DMS153 treated with DMSO at 0.1 percent for 48 hours (cell line): Measurements from ENCODE around the gene MAPK10.

ENCODE experiments used
- DNase-seq: peaks from one replicate; lab custom pipeline; 2025; ENCODE audit not compliant: unreplicated experiment; lab: John Stamatoyannopoulos, UW

Gene MAPK10

GRCh38 chr4:86279293-86279960 lies 80.4 kb downstream of the MAPK10 start:
- DNase-seq: no peak

- DNase-seq: no peak
These were observed 81.7 kb downstream of the MAPK10 start for GRCh38 chr4:86278126-86278525.

GRCh38 chr4:86274642-86275041 lies 85.2 kb downstream of the MAPK10 start:
- DNase-seq: no peak

GRCh38 chr4:86272669-86273068 lies 87.2 kb downstream of the MAPK10 start:
- DNase-seq: no peak

GRCh38 chr4:86271057-86271456 lies 88.8 kb downstream of the MAPK10 start:
- no peak for DNase-seq

GRCh38 chr4:86269354-86269753 lies 90.5 kb downstream of the MAPK10 start:
- no peak for DNase-seq

GRCh38 chr4:86264241-86264640 lies 95.6 kb downstream of the MAPK10 start:
- DNase-seq: no peak

- DNase-seq: no peak
These were observed 98.2 kb downstream of the MAPK10 start for GRCh38 chr4:86261636-86262035.

GRCh38 chr4:86256086-86256485 lies 103.8 kb downstream of the MAPK10 start:
- DNase-seq: no peak

GRCh38 chr4:86250619-86251018 lies 109.2 kb downstream of the MAPK10 start:
- no peak for DNase-seq

- no peak for DNase-seq
These were observed 109.8 kb downstream of the MAPK10 start for GRCh38 chr4:86250006-86250405.

- DNase-seq: no peak
These were observed 110.8 kb downstream of the MAPK10 start for GRCh38 chr4:86249074-86249473.

GRCh38 chr4:86247906-86248305 lies 111.9 kb downstream of the MAPK10 start:
- DNase-seq: no peak

- DNase-seq: no peak
These were observed 112.5 kb downstream of the MAPK10 start for GRCh38 chr4:86247320-86247719.

- DNase-seq: no peak
These were observed 116.1 kb downstream of the MAPK10 start for GRCh38 chr4:86243750-86244149.

GRCh38 chr4:86242677-86243076 lies 117.2 kb downstream of the MAPK10 start:
- no peak for DNase-seq

- DNase-seq: no peak
These were observed 124.3 kb downstream of the MAPK10 start for GRCh38 chr4:86235549-86235948.

GRCh38 chr4:86233681-86234080 lies 126.2 kb downstream of the MAPK10 start:
- DNase-seq: no peak

- no peak for DNase-seq
These were observed 126.8 kb downstream of the MAPK10 start for GRCh38 chr4:86233090-86233489.

- no peak for DNase-seq
These were observed 136.4 kb downstream of the MAPK10 start for GRCh38 chr4:86223472-86223871.

- DNase-seq: no peak
These were observed 138.9 kb downstream of the MAPK10 start for GRCh38 chr4:86221002-86221401.

GRCh38 chr4:86220121-86220520 lies 139.7 kb downstream of the MAPK10 start:
- no peak for DNase-seq

GRCh38 chr4:86218746-86219473 lies 140.9 kb downstream of the MAPK10 start:
- DNase-seq: peak; percentile 74
